ENCODE data around the gene C6orf47.

The C6orf47 gene

GRCh38 chr6:31614684-31615578 is 45.6 kb downstream of the C6orf47 start, which contains the start of gene AIF1:
AIF1 (plus strand) TSS chr6:31615234; CDS start chr6:31615330, 96 bp downstream.
- DNase-seq (ENCODE audit: low read depth): no peak

GRCh38 chr6:31614075-31614619 is 46.4 kb downstream of the C6orf47 start:
- DNase-seq (ENCODE audit: low read depth): no peak

- no peak for DNase-seq (ENCODE audit: low read depth)
These were observed 49.6 kb downstream of the C6orf47 start for GRCh38 chr6:31610968-31611367.

- no peak for DNase-seq (ENCODE audit: low read depth)
These were observed 50.8 kb downstream of the C6orf47 start for GRCh38 chr6:31609519-31610406.

Measured in stimulated activated CD8-positive, alpha-beta memory T cell treated with anti-CD3 and anti-CD28 coated beads, Interleukin-12 subunit alpha, Interleukin-12 subunit beta, amount 100 ng/mL, for 4 hours (primary cell).